SW480 (cell line): Measurements from ENCODE around the gene ZNF280B.
"Not testable (repeated sequence)": the region's sequence is repeated elsewhere in the genome, so short reads cannot be mapped to it uniquely, and the experiment has no call there.

ENCODE experiments used
- DNase-seq: peaks from one replicate; pipeline ENCODE4 v3.0.0-alpha.2; 2016; ENCODE audit warnings: low spot score

The ZNF280B gene

GRCh38 chr22:22463855-22464540, 44.5 kb downstream of the ZNF280B start:
- peak; percentile 48 for DNase-seq

GRCh38 chr22:22462813-22463567, 45.6 kb downstream of the ZNF280B start:
- DNase-seq: no peak

- no peak for DNase-seq
Observed at GRCh38 chr22:22461583-22461982, 47.0 kb downstream of the ZNF280B start.

- DNase-seq: no peak
Observed at GRCh38 chr22:22461111-22461510, 47.4 kb downstream of the ZNF280B start.

GRCh38 chr22:22460635-22461034, 47.9 kb downstream of the ZNF280B start:
- DNase-seq: no peak

- DNase-seq: no peak
Observed at GRCh38 chr22:22460060-22460459, 48.5 kb downstream of the ZNF280B start.

GRCh38 chr22:22458896-22459588, 49.5 kb downstream of the ZNF280B start:
- no peak for DNase-seq

GRCh38 chr22:22458387-22458786, 50.2 kb downstream of the ZNF280B start:
- DNase-seq: no peak

GRCh38 chr22:22454997-22455396, 53.5 kb downstream of the ZNF280B start:
- no peak for DNase-seq

- no peak for DNase-seq
Observed at GRCh38 chr22:22452996-22453686, 55.4 kb downstream of the ZNF280B start.

- no peak for DNase-seq
Observed at GRCh38 chr22:22452211-22452610, 56.3 kb downstream of the ZNF280B start.

- no peak for DNase-seq
Observed at GRCh38 chr22:22450343-22450839, 58.2 kb downstream of the ZNF280B start.

- DNase-seq: no peak
Observed at GRCh38 chr22:22449819-22450218, 58.7 kb downstream of the ZNF280B start.

GRCh38 chr22:22446517-22446916, 62.0 kb downstream of the ZNF280B start:
- no peak for DNase-seq

- not testable (repeated sequence) for DNase-seq
Observed at GRCh38 chr22:22444007-22444589, 64.4 kb downstream of the ZNF280B start.

- no peak for DNase-seq
Observed at GRCh38 chr22:22442928-22443709, 65.4 kb downstream of the ZNF280B start.

- not testable (repeated sequence) for DNase-seq
Observed at GRCh38 chr22:22441626-22442025, 66.9 kb downstream of the ZNF280B start.

- no peak for DNase-seq
Observed at GRCh38 chr22:22440188-22440587, 68.4 kb downstream of the ZNF280B start.
